Ishikawa (cell line): ENCODE results near the gene TBC1D22A.

Source experiments
- CEBPB ChIP-seq: IDR thresholded peaks from 2 replicates; pipeline ENCODE4 v1.6.1; 2012
- CREB1 ChIP-seq: IDR thresholded peaks from 2 replicates; pipeline ENCODE4 v1.6.1; 2012; ENCODE audit warnings: low read depth
- EGR1 ChIP-seq: IDR thresholded peaks from 2 replicates; pipeline ENCODE4 v1.6.1; 2012
- EP300 ChIP-seq: IDR thresholded peaks from 2 replicates; pipeline ENCODE4 v1.6.1; 2012; ENCODE audit warnings: borderline replicate concordance
- FOXM1 ChIP-seq: IDR thresholded peaks from 2 replicates; pipeline ENCODE4 v1.6.1; 2012; ENCODE audit warnings: low read depth, borderline replicate concordance
- MAX ChIP-seq: IDR thresholded peaks from 2 replicates; pipeline ENCODE4 v1.6.1; 2012
- NFIC ChIP-seq: IDR thresholded peaks from 2 replicates; pipeline ENCODE4 v1.6.1; 2012
- RAD21 ChIP-seq: IDR thresholded peaks from 2 replicates; pipeline ENCODE4 v1.6.1; 2012; ENCODE audit warnings: low read depth
- REST ChIP-seq: IDR thresholded peaks from 2 replicates; pipeline ENCODE4 v1.6.1; 2012; ENCODE audit warnings: low read depth, mild to moderate bottlenecking
- TAF1 ChIP-seq: IDR thresholded peaks from 2 replicates; pipeline ENCODE4 v1.6.1; 2012; ENCODE audit warnings: low read depth, mild to moderate bottlenecking
- TCF12 ChIP-seq: IDR thresholded peaks from 2 replicates; pipeline ENCODE4 v1.6.1; 2012; ENCODE audit warnings: low read depth
- TEAD4 ChIP-seq: IDR thresholded peaks from 2 replicates; pipeline ENCODE4 v1.6.1; 2012
- USF1 ChIP-seq: IDR thresholded peaks from 2 replicates; pipeline ENCODE4 v1.6.1; 2012
- YY1 ChIP-seq: IDR thresholded peaks from 2 replicates; pipeline ENCODE4 v1.6.1; 2012; ENCODE audit warnings: low read depth
- ZBTB7A ChIP-seq: IDR thresholded peaks from 2 replicates; pipeline ENCODE4 v1.6.1; 2012; ENCODE audit warnings: low read depth

Gene TBC1D22A

GRCh38 chr22:47219789-47220188, 457.3 kb downstream of the TBC1D22A start:
- TF ChIP-seq FOXM1 (no peak), EP300 (no peak), USF1 (no peak), TAF1 (no peak), RAD21 (no peak), EGR1 (no peak), TEAD4 (no peak), REST (no peak), MAX (no peak), CEBPB (no peak), CREB1 (no peak), TCF12 (no peak), NFIC (no peak), ZBTB7A (no peak)

- no peak for TF ChIP-seq MAX
These were observed 458.3 kb downstream of the TBC1D22A start for GRCh38 chr22:47220752-47221151.

- TF ChIP-seq ZBTB7A, result no peak
- no peak for TF ChIP-seq CREB1
- no peak for TF ChIP-seq TCF12
- no peak for TF ChIP-seq RAD21
- TF ChIP-seq NFIC, result no peak
- TF ChIP-seq USF1, result no peak
- TF ChIP-seq MAX, result no peak
- TF ChIP-seq CEBPB, result no peak
- TF ChIP-seq REST, result no peak
- no peak for TF ChIP-seq TAF1
- TF ChIP-seq EGR1, result no peak
- TF ChIP-seq TEAD4, result no peak
- TF ChIP-seq FOXM1, result no peak
- TF ChIP-seq YY1, result no peak
These were observed 459.6 kb downstream of the TBC1D22A start for GRCh38 chr22:47221840-47222615.
